H1 (cell line): Measurements from ENCODE around the gene KRTDAP. TPM values are rescaled to one million over a fixed set of nuclear protein-coding genes. Genes with fewer than 3 reads are reported as not detected.

Source experiments
- CHD2 ChIP-seq: IDR thresholded peaks from 2 replicates; pipeline ENCODE4 v1.6.1; 2012; ENCODE audit warnings: low read length, improper control_type of control experiment
- CHD7 ChIP-seq: fragments of 300-600 bp; sonication (generic); IDR thresholded peaks from 2 replicates; pipeline ENCODE4 v1.7.1; 2012; ENCODE audit warnings: low read length, moderate library complexity, mild to moderate bottlenecking, inconsistent platforms; ENCODE audit not compliant: insufficient replicate concordance
- JUN ChIP-seq: IDR thresholded peaks from 2 replicates; pipeline ENCODE4 v1.6.1; 2011; ENCODE audit warnings: low read depth, mild to moderate bottlenecking, improper control_type of control experiment, low read length
- POLR2A ChIP-seq, 2 experiments: IDR thresholded peaks; 1 replicate in 1 of 2; 2 replicates in 1 of 2; pipeline ENCODE4 v1.6.1; 2011; ENCODE audit warnings: low read depth in 2 of 2, low read length in 2 of 2, mild to moderate bottlenecking in 2 of 2; ENCODE audit errors: control extremely low read depth in 1 of 2
- RAD21 ChIP-seq, 2 experiments: IDR thresholded peaks in 1 of 2; conservative IDR thresholded peaks in 1 of 2; 2 replicates each; pipeline ENCODE4 v1.6.1; 2011; ENCODE audit warnings: low read depth in 2 of 2, low read length in 2 of 2, improper control_type of control experiment in 1 of 2, inconsistent platforms in 1 of 2, mild to moderate bottlenecking in 1 of 2, moderate library complexity in 1 of 2
- polyA plus RNA-seq, 7 experiments: library from polyadenylated mRNA; depleted of rRNA in 3 of 7; stranded (reverse) in 5 of 7; unstranded in 2 of 7; fragments of >200 nt in 5 of 7; fragments of 200-250 nt in 2 of 7; gene quantifications; 1 replicate in 5 of 7; 2 replicates in 1 of 7; 4 replicates in 1 of 7; pipeline versions ENCODE4 v1.2.1 to v1.2.3, GENCODE V29; 2011 to 2013; ENCODE audit warnings: missing spikeins in 2 of 7, mixed read lengths in 2 of 7
- total RNA-seq: library from RNA; stranded (reverse); fragmentation: NEBNext Ultra II Directional; extraction: Animal tissue kit (Norgen Biotek cat#: 25700); gene quantifications from 2 replicates; pipeline ENCODE4 v1.2.1, GENCODE V29; 2021

Gene KRTDAP
- total and polyA plus RNA-seq, 2 of the 8 experiments (the other 6 are each of a cell fraction or from before 2014, with no cell fraction given) = 0.69 to 0.88 TPM

GRCh38 chr19:35516310-35516709 is 26.0 kb upstream of the KRTDAP start (continued):
- TF ChIP-seq CHD7 = no peak
- no peak for TF ChIP-seq RAD21 (IDR thresholded peaks at IDR 0.05 in 1 of 2, conservative IDR thresholded peaks at IDR 0.05 in 1 of 2; ENCODE audit: low read depth in 2 of 2, low read length in 2 of 2)
- no peak for TF ChIP-seq CHD2
- no peak for TF ChIP-seq JUN
- no peak for TF ChIP-seq POLR2A (IDR thresholded peaks at IDR 0.05; ENCODE audit: control extremely low read depth in 1 of 2, low read depth in 2 of 2, low read length in 2 of 2)
